H9 (cell line): ENCODE measurements around the gene C4orf36. TPM values are rescaled to one million over a fixed set of nuclear protein-coding genes. Genes with fewer than 3 reads are reported as not detected.

Experiments
- DNase-seq: peaks from one replicate; pipeline ENCODE4 v3.0.0-alpha.2; 2017
- H2AFZ ChIP-seq: one replicate; pipeline ENCODE4 v1.6.1; 2013; ENCODE audit warnings: mild to moderate bottlenecking, low read length, control low read depth, moderate library complexity
- H2AK5ac ChIP-seq: 2 replicates; pipeline ENCODE4 v1.6.1; 2013; ENCODE audit warnings: low read length, control low read depth, mixed read lengths; ENCODE audit not compliant: insufficient read length
- H2BK120ac ChIP-seq: one replicate; pipeline ENCODE4 v1.6.1; 2013; ENCODE audit warnings: low read depth, mild to moderate bottlenecking, low read length, control low read depth, inconsistent platforms; ENCODE audit not compliant: poor library complexity, severe bottlenecking
- H2BK12ac ChIP-seq: 2 replicates; pipeline ENCODE4 v1.6.1; 2013; ENCODE audit warnings: low read length, control low read depth, mixed read lengths, low read depth; ENCODE audit not compliant: insufficient read length
- H2BK15ac ChIP-seq: 2 replicates; pipeline ENCODE4 v1.6.1; 2013; ENCODE audit warnings: low read depth, low read length, control low read depth
- H2BK20ac ChIP-seq: one replicate; pipeline ENCODE4 v1.6.1; 2013; ENCODE audit warnings: low read depth, mild to moderate bottlenecking, low read length, control low read depth, inconsistent platforms; ENCODE audit not compliant: poor library complexity, severe bottlenecking
- H2BK5ac ChIP-seq: 2 replicates; pipeline ENCODE4 v1.6.1; 2013; ENCODE audit warnings: low read length, control low read depth, mixed read lengths; ENCODE audit not compliant: insufficient read length
- H3K14ac ChIP-seq: 2 replicates; pipeline ENCODE4 v1.6.1; 2013; ENCODE audit warnings: low read length, control low read depth; ENCODE audit not compliant: insufficient read depth
- H3K18ac ChIP-seq: 2 replicates; pipeline ENCODE4 v1.6.1; 2013; ENCODE audit warnings: low read depth, mild to moderate bottlenecking, mixed read lengths, low read length, control low read depth; ENCODE audit not compliant: insufficient read length
- H3K23ac ChIP-seq: 2 replicates; pipeline ENCODE4 v1.6.1; 2013; ENCODE audit warnings: low read length, control low read depth, mixed read lengths, low read depth; ENCODE audit not compliant: insufficient read length
- H3K23me2 ChIP-seq: 2 replicates; pipeline ENCODE4 v1.6.1; 2013; ENCODE audit warnings: low read depth, mild to moderate bottlenecking, mixed read lengths, low read length, control low read depth; ENCODE audit not compliant: insufficient read length, poor library complexity, severe bottlenecking
- H3K27ac ChIP-seq: 2 replicates; pipeline ENCODE4 v1.5.1; 2013; ENCODE audit warnings: low read length, control low read depth, mixed read lengths, low read depth; ENCODE audit not compliant: insufficient read length
- H3K27me3 ChIP-seq: 2 replicates; pipeline ENCODE4 v1.6.1; 2013; ENCODE audit warnings: low read length, control low read depth, inconsistent platforms; ENCODE audit not compliant: insufficient read depth
- H3K4ac ChIP-seq: 2 replicates; pipeline ENCODE4 v1.6.1; 2013; ENCODE audit warnings: low read depth, mild to moderate bottlenecking, control low read depth, inconsistent platforms, low read length, moderate library complexity
- H3K4me1 ChIP-seq: 2 replicates; pipeline ENCODE4 v1.6.1; 2013; ENCODE audit warnings: low read length, control low read depth, inconsistent platforms; ENCODE audit not compliant: insufficient read depth
- H3K4me2 ChIP-seq: 2 replicates; pipeline ENCODE4 v1.6.1; 2013; ENCODE audit warnings: low read length, control low read depth, mixed read lengths; ENCODE audit not compliant: insufficient read length, insufficient read depth
- H3K56ac ChIP-seq: 2 replicates; pipeline ENCODE4 v1.6.1; 2013; ENCODE audit warnings: low read depth, mild to moderate bottlenecking, mixed read lengths, low read length, control low read depth; ENCODE audit not compliant: insufficient read length
- H3K79me1 ChIP-seq: 2 replicates; pipeline ENCODE4 v1.6.1; 2013; ENCODE audit warnings: low read depth, mild to moderate bottlenecking, moderate library complexity, low read length, control low read depth, inconsistent platforms; ENCODE audit not compliant: insufficient read depth, poor library complexity, severe bottlenecking
- H3K79me2 ChIP-seq: 2 replicates; pipeline ENCODE4 v1.6.1; 2013; ENCODE audit warnings: low read length, control low read depth, inconsistent platforms; ENCODE audit not compliant: insufficient read depth
- H3K9ac ChIP-seq: 2 replicates; pipeline ENCODE4 v1.6.1; 2013; ENCODE audit warnings: low read length, control low read depth, mixed read lengths; ENCODE audit not compliant: insufficient read length; ENCODE audit errors: extremely low read depth
- H3K9me3 ChIP-seq: one replicate; pipeline ENCODE4 v1.6.1; 2013; ENCODE audit warnings: low read depth, low read length, inconsistent platforms; ENCODE audit not compliant: control insufficient read depth
- H3T11ph ChIP-seq: one replicate; pipeline ENCODE4 v1.6.1; 2013; ENCODE audit warnings: mild to moderate bottlenecking, low read length, control low read depth, inconsistent platforms
- H4K20me1 ChIP-seq: one replicate; pipeline ENCODE4 v1.6.1; 2013; ENCODE audit not compliant: control insufficient read depth, insufficient read length, insufficient read depth
- H4K5ac ChIP-seq: 2 replicates; pipeline ENCODE4 v1.6.1; 2013; ENCODE audit warnings: low read depth, mild to moderate bottlenecking, mixed read lengths, low read length, control low read depth; ENCODE audit not compliant: insufficient read length
- H4K8ac ChIP-seq: replicated peaks from 2 replicates; pipeline ENCODE4 v1.6.1; 2013; ENCODE audit warnings: low read length, control low read depth, mixed read lengths, low read depth; ENCODE audit not compliant: insufficient read length
- H4K91ac ChIP-seq: 2 replicates; pipeline ENCODE4 v1.6.1; 2013; ENCODE audit warnings: low read depth, mild to moderate bottlenecking, moderate library complexity, mixed read lengths, low read length, control low read depth; ENCODE audit not compliant: insufficient read length
- H3K27ac Mint-ChIP-seq, 3 experiments: 2 replicates in 2 of 3; 3 replicates in 1 of 3; pipeline ENCODE4 v1.8.0; 2020 to 2021; ENCODE audit warnings: mixed read lengths in 3 of 3, mild to moderate bottlenecking in 1 of 3, moderate library complexity in 1 of 3
- H3K27me3 Mint-ChIP-seq: 2 replicates; pipeline ENCODE4 v1.8.0; 2021; ENCODE audit warnings: low read depth, mild to moderate bottlenecking, moderate library complexity, mixed read lengths
- H3K36me3 Mint-ChIP-seq, 3 experiments: 2 replicates in 2 of 3; 3 replicates in 1 of 3; pipeline ENCODE4 v1.8.0; 2020 to 2021; ENCODE audit warnings: low read depth in 3 of 3, mixed read lengths in 3 of 3; ENCODE audit not compliant: insufficient read depth in 1 of 3
- H3K4me1 Mint-ChIP-seq, 2 experiments: 2 replicates each; pipeline ENCODE4 v1.8.0; 2020; ENCODE audit warnings: mixed read lengths in 2 of 2
- H3K4me3 Mint-ChIP-seq, 2 experiments: 2 replicates in 1 of 2; 3 replicates in 1 of 2; pipeline ENCODE4 v1.8.0; 2020 to 2021; ENCODE audit warnings: mild to moderate bottlenecking in 2 of 2, mixed read lengths in 2 of 2, moderate library complexity in 1 of 2
- H3K9me3 Mint-ChIP-seq, 2 experiments: 2 replicates in 1 of 2; 3 replicates in 1 of 2; pipeline ENCODE4 v1.8.0; 2020; ENCODE audit warnings: mild to moderate bottlenecking in 2 of 2, mixed read lengths in 2 of 2, moderate library complexity in 1 of 2
- WGBS: extraction: QIAGEN DNeasy Blood & Tissue Kit; methylation state at CpG from one replicate; pipeline ENCODE4 v1.1.7; 2013; ENCODE audit warnings: missing lambda C conversion rate, low lambda C conversion rate, mixed read lengths; ENCODE audit not compliant: insufficient read length; ENCODE audit errors: extremely low coverage; 5-methylcytosine and 5-hydroxymethylcytosine counted together
- total RNA-seq: library from RNA; stranded (reverse); gene quantifications from 2 replicates; pipeline ENCODE4 v1.2.1, GENCODE V29; 2021
- TF ChIP-seq, protein P1 (sequence below): fragments of 200-600 bp; sonication (generic); conservative IDR thresholded peaks from 3 replicates; pipeline ENCODE4 v1.8.0; 2021; ENCODE audit warnings: antibody characterized with exemption, mild to moderate bottlenecking

C4orf36 gene
- total RNA-seq, 1 experiment from 2014 or later = 2.2 TPM

GRCh38 chr4:86896596-86896995 lies 4.4 kb upstream of the C4orf36 start:
- DNase-seq = no peak
- H3K4me1 Mint-ChIP-seq = peaks cover 8 to 10% of the 10 kb centered on the region in 2 experiments
- no peaks in the 10 kb centered on the region; the same call in 1 of the 2 replicates for H3K4me1 ChIP-seq
- H4K20me1 ChIP-seq = no peaks in the 10 kb centered on the region
- no peaks in the 10 kb centered on the region for H3K79me1 ChIP-seq
- no peak overlapping the region for H2AFZ ChIP-seq
- no peak overlapping the region for H3K27ac ChIP-seq
- no peak overlapping the region for H4K5ac ChIP-seq
- no peaks in the 10 kb centered on the region for H3K27me3 ChIP-seq
- H3K79me2 ChIP-seq = no peaks in the 10 kb centered on the region
- H3K18ac ChIP-seq = no peak overlapping the region
- no peaks in the 10 kb centered on the region; a peak in 1 of 5 replicates for H3K9me3 Mint-ChIP-seq
- H3K14ac ChIP-seq = no peak overlapping the region
- no peak overlapping the region for H2BK12ac ChIP-seq
- no peak overlapping the region for H2AK5ac ChIP-seq
- no peak overlapping the region for H3K4ac ChIP-seq
- H2BK120ac ChIP-seq = no peak overlapping the region
- H3K9ac ChIP-seq = no peak overlapping the region
- peaks cover 12% of the 10 kb centered on the region for H3K27me3 Mint-ChIP-seq
- H4K91ac ChIP-seq = no peak overlapping the region
- peaks cover 3% of the 10 kb centered on the region for H3K23me2 ChIP-seq
- H2BK5ac ChIP-seq = no peak overlapping the region
- WGBS = no CpG with 5 or more reads among the region's 4 CpGs
- H4K8ac ChIP-seq = no peak overlapping the region
- H3K4me2 ChIP-seq = no peak overlapping the region
- no peak overlapping the region for H3K23ac ChIP-seq
- no peak overlapping the region for H3K56ac ChIP-seq
- H3K4me3 Mint-ChIP-seq = no peak overlapping the region
- no peak overlapping the region for H2BK15ac ChIP-seq
- peaks cover under 1 to 7% (median under 1%) of the 10 kb centered on the region in 3 experiments; a peak in 4 of 7 replicates for H3K36me3 Mint-ChIP-seq
- H2BK20ac ChIP-seq = no peak overlapping the region
- no peak overlapping the region for H3K27ac Mint-ChIP-seq
- H3T11ph ChIP-seq = no peak overlapping the region
- H3K9me3 ChIP-seq = no peaks in the 10 kb centered on the region
- TF ChIP-seq, protein P1, sequence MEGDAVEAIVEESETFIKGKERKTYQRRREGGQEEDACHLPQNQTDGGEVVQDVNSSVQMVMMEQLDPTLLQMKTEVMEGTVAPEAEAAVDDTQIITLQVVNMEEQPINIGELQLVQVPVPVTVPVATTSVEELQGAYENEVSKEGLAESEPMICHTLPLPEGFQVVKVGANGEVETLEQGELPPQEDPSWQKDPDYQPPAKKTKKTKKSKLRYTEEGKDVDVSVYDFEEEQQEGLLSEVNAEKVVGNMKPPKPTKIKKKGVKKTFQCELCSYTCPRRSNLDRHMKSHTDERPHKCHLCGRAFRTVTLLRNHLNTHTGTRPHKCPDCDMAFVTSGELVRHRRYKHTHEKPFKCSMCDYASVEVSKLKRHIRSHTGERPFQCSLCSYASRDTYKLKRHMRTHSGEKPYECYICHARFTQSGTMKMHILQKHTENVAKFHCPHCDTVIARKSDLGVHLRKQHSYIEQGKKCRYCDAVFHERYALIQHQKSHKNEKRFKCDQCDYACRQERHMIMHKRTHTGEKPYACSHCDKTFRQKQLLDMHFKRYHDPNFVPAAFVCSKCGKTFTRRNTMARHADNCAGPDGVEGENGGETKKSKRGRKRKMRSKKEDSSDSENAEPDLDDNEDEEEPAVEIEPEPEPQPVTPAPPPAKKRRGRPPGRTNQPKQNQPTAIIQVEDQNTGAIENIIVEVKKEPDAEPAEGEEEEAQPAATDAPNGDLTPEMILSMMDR = no peak
